HEK293T (cell line): ENCODE measurements around the gene AFF1.
"Not testable (repeated sequence)": the region's sequence is repeated elsewhere in the genome, so short reads cannot be mapped to it uniquely, and the experiment has no call there.

Experiments
- CTCF ChIA-PET: fragments of 350-600 bp; formaldehyde crosslinking; extraction: SDS; loops from one replicate; lab custom pipeline; 2021; ENCODE audit warnings: antibody characterized with exemption, inconsistent platforms; lab: Yijun Ruan, JAX
- POLR2A ChIA-PET: fragments of 350-600 bp; formaldehyde crosslinking; extraction: SDS; loops from one replicate; lab custom pipeline; 2020; ENCODE audit warnings: antibody characterized with exemption, inconsistent platforms; lab: Yijun Ruan, JAX
- DNase-seq: peaks from one replicate; pipeline ENCODE4 v3.0.0; 2012; ENCODE audit warnings: mixed read lengths; ENCODE audit errors: extremely low spot score
- ARNT ChIP-seq: fragments of 450-650 bp; IDR thresholded peaks from 2 replicates; pipeline ENCODE4 v1.6.1; 2017; ENCODE audit warnings: mild to moderate bottlenecking
- BHLHE40 ChIP-seq: fragments of 450-650 bp; IDR thresholded peaks from 2 replicates; pipeline ENCODE4 v1.6.1; 2016; ENCODE audit warnings: mild to moderate bottlenecking, moderate library complexity, borderline replicate concordance
- CTBP1 ChIP-seq: fragments of 450-650 bp; IDR thresholded peaks from 2 replicates; pipeline ENCODE4 v1.6.1; 2016; ENCODE audit warnings: borderline replicate concordance
- ELF4 ChIP-seq: fragments of 450-650 bp; IDR thresholded peaks from 2 replicates; pipeline ENCODE4 v1.6.1; 2017; ENCODE audit warnings: antibody characterized with exemption
- FOXA1 ChIP-seq: fragments of 450-650 bp; IDR thresholded peaks from 2 replicates; pipeline ENCODE4 v1.6.1; 2016; ENCODE audit warnings: mild to moderate bottlenecking
- FOXK2 ChIP-seq: fragments of 450-650 bp; IDR thresholded peaks from 2 replicates; pipeline ENCODE4 v1.6.1; 2016; ENCODE audit warnings: mild to moderate bottlenecking
- FOXM1 ChIP-seq: fragments of 450-650 bp; IDR thresholded peaks from 2 replicates; pipeline ENCODE4 v1.6.1; 2017; ENCODE audit warnings: mild to moderate bottlenecking, borderline replicate concordance
- HDGF ChIP-seq: fragments of 450-650 bp; IDR thresholded peaks from 2 replicates; pipeline ENCODE4 v1.6.1; 2017; ENCODE audit warnings: antibody characterized with exemption, borderline replicate concordance
- L3MBTL2 ChIP-seq: fragments of 450-650 bp; conservative IDR thresholded peaks from 2 replicates; pipeline ENCODE4 v1.6.1; 2016; ENCODE audit warnings: mild to moderate bottlenecking
- LEF1 ChIP-seq: fragments of 450-650 bp; IDR thresholded peaks from 2 replicates; pipeline ENCODE4 v1.6.1; 2017; ENCODE audit warnings: mild to moderate bottlenecking, borderline replicate concordance
- NFRKB ChIP-seq: fragments of 450-650 bp; IDR thresholded peaks from 2 replicates; pipeline ENCODE4 v1.6.1; 2016; ENCODE audit warnings: mild to moderate bottlenecking, moderate library complexity
- PKNOX1 ChIP-seq: fragments of 450-650 bp; IDR thresholded peaks from 2 replicates; pipeline ENCODE4 v1.6.1; 2016
- SP1 ChIP-seq: fragments of 450-650 bp; IDR thresholded peaks from 2 replicates; pipeline ENCODE4 v1.6.1; 2017
- SUZ12 ChIP-seq: fragments of 450-650 bp; IDR thresholded peaks from 2 replicates; pipeline ENCODE4 v1.6.1; 2016; ENCODE audit warnings: mild to moderate bottlenecking
- TARDBP ChIP-seq: fragments of 450-650 bp; IDR thresholded peaks from 2 replicates; pipeline ENCODE4 v1.6.1; 2016
- ZNF384 ChIP-seq: fragments of 450-650 bp; IDR thresholded peaks from 2 replicates; pipeline ENCODE4 v1.6.1; 2016

Gene AFF1

GRCh38 chr4:87031920-87032319 lies 97.1 kb downstream of the AFF1 start:
- no peak for TF ChIP-seq SP1
- POLR2A ChIA-PET: no interaction called here
- DNase-seq: no peak
- CTCF ChIA-PET: interaction anchor here (1.2 to 1.9 kb wide), 2 partner anchors 22 to 109 kb away, joined by 4 to 8 read pairs; no protein-coding TSS in a partner anchor

DNA sequence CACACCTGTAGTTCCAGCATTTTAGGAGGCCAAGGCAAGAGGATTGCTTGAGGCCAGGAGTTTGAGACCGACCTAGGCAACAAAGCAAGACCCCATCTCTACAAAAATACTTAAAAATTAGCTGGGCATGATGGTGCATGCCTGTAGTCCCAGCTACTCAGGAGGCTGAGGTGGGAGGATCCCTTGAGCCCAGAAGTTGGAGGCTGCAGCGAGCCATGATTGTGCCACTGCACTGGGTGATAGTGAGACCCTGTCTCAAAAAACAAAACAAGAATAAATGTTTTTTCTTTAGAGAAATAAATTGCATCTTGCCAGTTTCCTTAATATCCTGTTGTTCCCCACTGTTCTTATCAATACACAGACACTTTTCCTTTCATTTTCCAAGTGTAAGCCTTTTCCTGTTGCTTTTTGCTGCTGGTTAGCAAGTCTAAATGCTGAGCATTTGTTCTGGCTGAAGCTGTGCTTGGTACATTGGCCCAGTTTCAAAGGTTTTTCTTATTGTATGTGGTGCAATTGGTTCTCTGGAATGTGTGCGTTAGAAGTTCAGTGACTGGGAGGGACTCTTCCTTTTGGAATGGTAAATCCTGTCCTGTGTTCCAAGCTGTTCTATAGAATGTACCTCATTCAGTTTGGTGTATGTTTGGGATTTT lies 98.2 kb downstream of the AFF1 start:
- CTCF ChIA-PET: interaction anchor here (1.2 to 1.9 kb wide), 2 partner anchors 21 to 110 kb away, joined by 4 to 8 read pairs; no protein-coding TSS in a partner anchor

DNA sequence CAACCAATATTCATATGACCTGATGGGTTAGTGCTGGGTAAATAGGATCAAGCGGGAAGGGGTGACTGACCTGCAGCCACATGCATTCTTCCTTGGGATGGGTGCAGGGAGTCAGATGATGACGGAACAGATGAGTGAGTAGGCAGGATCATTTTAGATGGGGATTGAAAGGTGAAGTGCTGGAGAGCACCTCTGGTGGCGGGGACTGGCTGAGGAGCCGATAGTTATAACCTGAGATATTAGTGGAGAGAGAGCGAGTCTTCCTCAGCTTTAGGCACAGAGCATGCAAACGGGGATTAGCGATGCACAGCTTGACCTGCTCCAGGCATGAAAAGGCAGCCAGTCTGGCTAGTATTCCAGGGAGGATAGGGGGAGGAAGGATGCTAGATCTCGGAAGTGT lies 99.1 kb downstream of the AFF1 start:
- POLR2A ChIA-PET: no interaction called here
- no peak for DNase-seq
- TF ChIP-seq SP1: no peak
- CTCF ChIA-PET: interaction anchor here (0.7 kb wide), 1 partner anchor 13 kb away, joined by 3 read pairs; no protein-coding TSS in a partner anchor

More for the DNA sequence above, 98.2 kb downstream of the AFF1 start:
- POLR2A ChIA-PET: no interaction called here
- DNase-seq: no peak
- TF ChIP-seq FOXK2 (no peak), NFRKB (no peak), LEF1 (no peak), FOXA1 (no peak), CTBP1 (no peak), TARDBP (no peak), HDGF (no peak), SP1 (no peak), ARNT (no peak), PKNOX1 (no peak), FOXM1 (no peak), ELF4 (no peak), L3MBTL2 (no peak), ZNF384 (no peak), SUZ12 (no peak), BHLHE40 (no peak)

DNA sequence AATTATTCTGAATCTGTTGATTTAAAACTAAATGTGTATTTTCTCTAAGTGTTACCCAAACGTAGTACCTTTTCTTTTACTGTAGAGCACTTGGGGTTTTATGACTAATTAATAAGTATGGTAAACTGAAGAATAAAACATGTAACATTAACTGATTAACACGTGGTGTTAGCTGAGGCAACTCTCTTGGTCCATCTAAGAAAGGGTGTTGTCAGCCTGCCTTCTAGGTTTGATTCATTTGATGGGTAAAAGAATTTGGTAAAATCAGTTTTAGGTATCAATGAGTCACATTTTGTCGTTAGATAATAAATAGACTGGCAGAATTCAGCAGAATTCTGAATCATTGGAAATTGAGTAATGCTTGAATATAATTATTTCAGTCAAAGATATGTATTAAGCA lies 99.7 kb downstream of the AFF1 start:
- no peak for TF ChIP-seq HDGF
- no peak for TF ChIP-seq NFRKB
- TF ChIP-seq FOXM1: no peak
- ChIA-PET CTCF (interaction anchor here (0.7 kb wide), 1 partner anchor 13 kb away, joined by 3 read pairs; no protein-coding TSS in a partner anchor), POLR2A (no interaction called here)
- DNase-seq: no peak

DNA sequence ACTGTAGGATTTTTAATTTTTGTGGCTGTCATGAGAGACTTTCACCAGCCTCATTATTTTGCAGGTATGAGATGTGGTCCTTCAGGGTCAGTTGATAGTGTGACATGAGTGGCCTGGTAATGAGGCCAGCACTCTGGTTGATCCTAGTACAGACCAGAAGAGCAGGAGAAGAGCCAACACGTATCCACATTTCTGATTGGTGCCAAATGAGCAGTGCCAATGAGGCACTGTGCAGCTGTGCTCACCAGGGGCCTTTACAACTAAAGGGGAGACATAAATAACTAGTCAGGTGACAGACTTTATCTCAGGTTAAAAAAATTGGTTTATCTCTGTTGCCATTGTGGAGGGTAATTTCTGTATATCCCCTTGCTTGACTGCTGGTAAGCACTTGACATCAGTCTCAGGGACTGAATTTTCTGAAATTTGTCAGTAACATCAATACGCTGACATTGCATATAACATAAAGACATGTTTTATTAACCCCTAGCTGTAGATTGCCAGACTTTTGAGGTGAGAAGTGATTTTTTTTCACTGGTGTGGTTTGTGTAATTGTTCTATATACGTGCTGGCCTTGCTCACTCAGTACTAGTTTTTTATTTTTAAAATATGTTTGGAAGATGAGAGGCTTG lies 101.2 kb downstream of the AFF1 start:
- ChIA-PET POLR2A (no interaction called here), CTCF (interaction anchor here (1.1 kb wide), 1 partner anchor 101 kb away, joined by 5 read pairs; the partner anchor contains the start of gene AFF1)
- no peak for TF ChIP-seq TARDBP
- TF ChIP-seq PKNOX1: peak; percentile 32; the same call in 1 of the 2 replicates
- TF ChIP-seq L3MBTL2: no peak
- TF ChIP-seq FOXA1: no peak
- DNase-seq: no peak

GRCh38 chr4:87036713-87037112 lies 101.9 kb downstream of the AFF1 start:
- TF ChIP-seq FOXM1 (no peak), NFRKB (no peak), FOXA1 (no peak), SP1 (no peak), HDGF (no peak), FOXK2 (no peak), PKNOX1 (no peak), L3MBTL2 (no peak)
- no peak for DNase-seq
- ChIA-PET CTCF (interaction anchor here (1.1 kb wide), 1 partner anchor 102 kb away, joined by 5 read pairs; the partner anchor contains the start of gene AFF1), POLR2A (no interaction called here)

GRCh38 chr4:87037171-87037570 lies 102.4 kb downstream of the AFF1 start:
- CTCF ChIA-PET: interaction anchor here (1.1 kb wide), 1 partner anchor 102 kb away, joined by 5 read pairs; the partner anchor contains the start of gene AFF1
- DNase-seq, POLR2A ChIA-PET: not testable (repeated sequence)
